NCI-H748 treated with DMSO at 0.1 percent for 48 hours (cell line): ENCODE measurements around the gene VWA3A.
"Not testable (repeated sequence)": the region's sequence is repeated elsewhere in the genome, so short reads cannot be mapped to it uniquely, and the experiment has no call there.

Source experiments
- DNase-seq: peaks from one replicate; lab custom pipeline; 2025; lab: John Stamatoyannopoulos, UW

VWA3A gene

DNA sequence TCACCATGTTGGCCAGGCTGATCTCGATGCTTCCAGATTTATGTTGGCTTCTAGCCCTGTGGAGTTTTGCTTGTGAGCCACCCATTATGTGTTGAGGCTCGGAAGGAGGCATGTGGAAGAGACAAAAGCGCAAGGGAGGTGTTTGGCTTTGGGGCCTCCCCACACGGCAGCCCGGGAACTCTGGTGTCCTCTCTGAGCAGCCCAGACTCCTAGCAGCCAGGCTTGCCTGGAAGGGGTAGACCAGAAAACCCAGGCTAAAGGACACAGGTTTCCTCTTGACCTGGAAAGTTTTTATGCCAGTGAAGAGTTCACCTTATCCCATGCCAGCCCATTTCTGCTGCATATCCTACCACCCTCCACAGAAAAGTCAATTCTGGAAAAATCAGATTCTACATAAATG is 91.0 kb downstream of the VWA3A start:
- no peak for DNase-seq

DNA sequence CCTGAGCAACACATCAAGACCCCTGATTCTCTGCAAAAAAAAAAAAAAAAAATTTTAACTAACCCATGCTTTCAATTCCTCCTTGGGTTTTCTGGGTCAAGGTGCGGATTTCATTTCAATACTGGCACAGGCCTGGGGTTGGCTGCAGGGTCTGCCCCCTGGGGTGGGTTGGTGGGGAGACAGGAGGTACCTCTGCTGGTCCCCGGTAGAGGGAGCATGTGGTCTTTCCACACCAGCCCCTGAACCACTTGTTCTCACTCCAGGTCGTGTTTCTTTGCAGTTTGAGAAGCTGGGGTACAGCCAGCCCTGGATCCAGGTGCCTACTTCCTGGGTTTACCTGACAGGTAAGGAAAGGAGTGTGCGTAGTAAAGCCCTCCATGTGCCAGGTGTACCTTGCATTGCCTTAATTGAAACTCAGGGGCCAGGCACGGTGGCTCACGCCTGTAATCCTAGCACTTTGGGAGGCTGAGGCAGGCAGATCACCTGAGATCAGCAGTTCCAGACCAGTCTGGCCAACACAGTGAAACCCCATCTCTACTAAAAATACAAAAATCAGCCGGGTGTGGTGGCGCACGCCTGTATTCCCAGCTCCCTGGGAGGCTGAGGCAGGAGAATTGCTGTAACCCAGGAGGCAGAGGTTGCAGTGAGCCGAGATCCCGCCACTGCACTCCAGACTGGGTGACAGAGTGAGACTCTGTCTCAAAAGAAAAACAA is 91.7 kb downstream of the VWA3A start:
- no peak for DNase-seq

DNA sequence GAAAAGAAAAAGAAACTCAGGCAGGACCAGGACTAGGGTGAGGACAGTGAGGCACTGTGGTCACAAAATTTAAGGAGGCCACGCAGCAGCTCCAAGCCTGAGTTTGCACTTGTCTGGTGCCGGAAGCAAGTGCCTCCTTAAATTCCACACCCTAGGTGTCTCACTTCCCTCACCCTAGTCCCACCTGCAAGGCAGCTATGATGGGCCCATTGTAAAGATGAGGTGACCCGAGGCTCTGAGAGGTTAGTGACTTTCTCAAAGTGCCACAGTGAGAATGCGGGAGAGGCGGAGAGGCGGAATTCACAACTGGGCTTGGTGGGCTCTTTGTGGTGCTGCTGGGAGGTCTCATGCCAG is 92.3 kb downstream of the VWA3A start:
- DNase-seq = no peak

DNA sequence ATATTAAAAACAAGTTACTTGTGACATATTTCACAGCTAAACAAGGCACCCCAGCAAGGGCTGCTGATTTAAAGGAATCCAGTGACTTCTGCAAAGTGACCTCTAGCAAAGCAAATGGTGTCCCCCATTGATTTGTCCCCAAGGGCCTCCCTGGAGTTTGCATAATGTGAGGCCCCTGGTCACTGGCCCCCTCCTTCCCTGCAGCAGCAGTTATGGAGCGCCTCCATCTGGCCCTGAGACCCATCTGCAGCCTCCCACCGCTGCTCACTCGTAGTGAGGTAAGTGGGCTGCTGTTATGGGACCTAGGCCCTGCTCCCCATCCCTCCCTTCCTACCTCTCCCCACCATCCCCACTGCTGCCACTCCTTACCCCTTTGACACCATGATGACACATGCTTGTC is 94.2 kb downstream of the VWA3A start:
- no peak for DNase-seq

DNA sequence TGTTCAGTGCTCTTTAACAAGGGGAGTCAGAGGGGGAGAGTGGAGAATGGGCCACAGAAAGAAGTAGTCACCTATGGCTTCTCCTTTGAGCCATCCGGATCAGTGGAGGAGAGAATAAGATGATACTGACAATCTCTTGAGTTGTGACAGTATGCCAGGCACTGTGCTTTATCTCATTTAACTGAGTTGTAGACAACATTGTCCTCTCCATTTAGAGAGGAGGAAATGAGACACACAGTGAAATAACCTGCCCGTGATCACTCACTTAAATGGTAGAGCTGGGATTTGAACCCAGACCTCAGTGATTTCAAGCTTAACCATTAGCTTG is 95.9 kb downstream of the VWA3A start:
- no peak for DNase-seq

DNA sequence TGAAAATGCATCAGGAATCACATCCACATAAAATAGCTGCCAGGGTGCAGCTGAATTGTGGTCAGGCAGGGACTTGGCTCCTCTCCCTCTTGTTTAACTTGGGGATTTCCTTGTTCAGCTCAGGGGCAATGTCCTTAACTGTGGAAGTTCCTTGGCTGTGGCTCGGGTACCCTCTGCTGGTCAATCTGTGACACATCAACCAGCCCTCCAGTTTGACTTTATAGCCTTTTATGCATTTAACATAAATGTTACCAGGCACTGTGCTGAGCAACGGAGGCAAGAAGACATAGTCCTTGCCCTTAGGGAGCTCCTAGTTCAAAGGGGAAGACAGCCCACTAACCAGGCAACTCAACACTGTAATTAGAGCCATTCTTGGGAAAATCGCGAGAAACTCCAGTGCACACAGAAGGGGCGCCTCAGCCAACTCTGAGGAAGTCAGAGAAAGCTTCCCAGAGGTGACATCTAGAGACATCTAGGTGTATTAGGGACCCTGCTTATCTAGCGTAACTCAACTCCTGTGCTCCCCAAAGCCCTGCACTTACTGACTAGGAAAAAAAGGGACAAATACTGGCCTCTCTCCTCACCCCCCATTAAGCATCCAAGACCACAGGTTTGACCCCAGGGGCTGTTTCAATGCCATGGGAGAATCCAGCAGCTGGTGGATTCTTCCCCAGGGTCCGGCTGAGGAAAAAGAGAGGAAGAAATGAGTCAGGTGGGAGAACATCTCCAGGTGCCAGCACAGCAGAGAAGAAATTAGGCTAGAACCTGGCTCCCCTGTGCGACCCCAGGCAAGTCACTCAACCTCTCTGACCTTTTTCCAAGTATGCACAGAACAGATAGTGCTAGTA is 96.5 kb downstream of the VWA3A start:
- peak; percentile 29 for DNase-seq

DNA sequence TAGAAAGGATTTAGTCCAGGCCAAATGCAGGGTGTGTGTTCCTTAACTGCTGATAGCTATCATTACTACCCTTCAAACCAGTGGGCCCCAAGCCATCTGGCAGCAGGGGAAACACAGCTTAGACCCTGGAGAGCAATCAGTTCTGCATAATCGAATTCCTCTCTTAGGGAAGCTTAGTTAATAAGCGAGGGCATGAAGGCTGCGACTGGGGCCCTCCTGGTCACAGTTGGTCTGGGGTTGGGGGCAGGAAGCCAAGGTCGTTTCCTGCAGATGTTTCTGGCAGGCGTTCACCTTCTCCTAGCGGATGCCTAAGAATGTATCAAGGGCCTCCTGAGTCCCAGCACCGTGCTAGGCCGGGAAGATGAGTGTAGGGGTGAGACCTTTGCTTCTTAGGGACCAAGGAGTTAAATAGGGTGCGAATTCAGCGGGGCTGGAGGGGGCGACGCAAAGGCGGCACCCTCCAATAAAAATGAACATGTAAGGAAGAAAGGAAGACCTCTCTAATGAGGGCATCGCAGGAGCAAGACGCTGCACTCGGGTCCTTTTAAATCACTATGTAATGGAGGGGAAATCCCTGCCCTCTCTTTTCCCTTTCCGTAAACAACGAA is 97.2 kb downstream of the VWA3A start:
- DNase-seq = no peak

DNA sequence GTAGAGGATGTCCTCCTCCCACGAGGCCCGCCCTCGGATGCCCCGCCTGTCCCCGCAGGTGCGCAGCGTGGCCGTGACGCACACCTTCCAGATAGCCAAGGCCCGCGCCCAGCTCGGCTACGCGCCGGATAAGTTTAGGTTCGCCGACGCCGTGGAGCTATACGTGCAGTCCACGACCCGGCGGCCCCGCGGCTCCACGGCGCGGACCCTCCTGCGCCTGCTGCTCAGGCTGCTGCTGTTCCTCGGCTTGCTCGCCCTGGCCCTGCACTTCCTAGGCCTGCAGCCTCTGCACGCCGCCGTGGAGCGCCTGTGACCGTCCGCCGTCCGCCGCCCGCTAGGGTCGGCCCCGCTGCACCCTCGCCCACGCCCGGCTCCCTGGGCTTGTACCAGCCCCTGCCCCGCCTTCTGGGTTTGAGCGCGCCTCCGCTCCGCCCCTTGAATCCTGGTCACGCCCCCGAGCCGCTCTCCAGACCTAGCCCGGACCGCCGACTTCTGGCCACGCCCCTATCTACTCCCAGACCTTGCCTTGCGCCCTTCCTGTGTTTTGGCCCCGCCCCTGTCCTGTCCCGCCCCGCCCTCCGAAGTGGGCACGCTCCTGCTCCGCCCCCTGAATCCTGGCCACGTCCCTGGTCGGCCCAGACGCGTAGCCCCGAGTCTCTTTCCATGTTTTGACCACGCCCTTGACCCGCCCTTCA is 97.9 kb downstream of the VWA3A start:
- DNase-seq = peak; percentile 99

DNA sequence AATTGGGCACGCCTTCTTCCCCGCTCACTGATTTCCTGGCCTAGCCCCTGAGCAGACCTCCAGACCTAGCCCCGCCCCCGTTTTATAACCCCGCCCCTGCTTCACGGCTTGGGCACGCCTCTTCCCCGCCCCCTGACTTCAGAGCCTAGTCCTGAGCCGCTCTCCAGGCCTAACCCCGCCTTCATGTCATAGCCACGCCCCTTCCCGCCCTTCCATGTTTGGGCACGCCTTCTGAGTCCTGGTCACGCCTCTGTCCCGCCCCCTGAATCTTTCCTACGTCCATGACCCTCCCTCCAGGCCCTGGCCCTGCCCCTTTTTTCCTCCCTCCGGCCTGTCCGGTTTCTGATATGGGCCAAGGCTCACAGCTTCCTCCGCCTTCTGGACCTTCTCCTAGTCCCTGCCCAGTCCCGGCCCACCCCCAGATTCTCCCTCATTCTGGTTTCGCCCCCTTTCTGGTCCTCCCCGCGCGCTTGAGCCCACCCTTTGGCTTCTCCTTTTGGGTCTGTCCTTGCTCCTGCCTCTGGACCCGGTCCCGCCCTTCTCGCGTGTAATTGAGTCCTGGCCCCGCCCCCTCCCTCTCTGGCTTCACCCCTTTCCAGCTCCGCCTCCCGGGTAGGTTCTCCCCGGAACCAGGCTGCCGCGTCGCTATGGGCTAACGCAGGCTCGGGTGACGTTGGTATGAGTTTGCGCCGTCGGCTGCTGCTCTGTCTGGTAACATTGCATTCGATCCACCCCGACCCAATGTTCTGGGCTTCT is 98.6 kb downstream of the VWA3A start:
- peak; percentile 99 for DNase-seq

DNA sequence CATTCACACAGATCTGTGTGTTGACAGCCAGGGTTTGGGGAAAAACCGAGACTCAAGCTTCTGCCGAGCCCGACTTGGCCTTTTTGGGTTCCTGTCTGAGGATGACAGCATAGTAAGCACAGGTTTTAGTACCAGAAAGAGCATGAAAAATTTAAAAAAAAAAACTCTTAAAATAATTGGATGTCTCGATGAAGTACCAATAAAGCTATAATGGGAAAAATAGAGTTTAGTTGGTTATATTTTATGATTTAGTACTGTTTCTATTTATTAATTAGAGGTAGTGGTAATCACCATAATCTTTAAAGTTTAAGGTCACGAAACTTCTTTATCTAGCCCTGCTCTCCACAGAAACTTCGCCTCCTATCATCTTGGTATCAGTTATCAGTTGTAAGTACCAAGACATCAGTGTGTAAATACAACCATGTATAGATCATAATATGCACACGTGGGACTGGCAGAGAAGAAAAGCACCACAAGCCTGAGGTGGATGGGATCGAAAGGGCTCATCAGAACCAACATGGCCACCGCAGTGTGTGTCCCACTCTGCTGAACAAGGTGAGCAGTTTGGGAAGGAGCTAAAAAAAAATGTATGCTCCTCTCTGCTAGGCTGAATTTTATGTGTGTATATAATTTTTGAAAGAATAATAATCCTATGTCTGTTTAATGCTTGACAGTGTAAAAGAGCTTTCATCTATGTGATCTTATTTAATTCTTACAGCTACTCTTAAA is 99.4 kb downstream of the VWA3A start:
- DNase-seq = no peak

DNA sequence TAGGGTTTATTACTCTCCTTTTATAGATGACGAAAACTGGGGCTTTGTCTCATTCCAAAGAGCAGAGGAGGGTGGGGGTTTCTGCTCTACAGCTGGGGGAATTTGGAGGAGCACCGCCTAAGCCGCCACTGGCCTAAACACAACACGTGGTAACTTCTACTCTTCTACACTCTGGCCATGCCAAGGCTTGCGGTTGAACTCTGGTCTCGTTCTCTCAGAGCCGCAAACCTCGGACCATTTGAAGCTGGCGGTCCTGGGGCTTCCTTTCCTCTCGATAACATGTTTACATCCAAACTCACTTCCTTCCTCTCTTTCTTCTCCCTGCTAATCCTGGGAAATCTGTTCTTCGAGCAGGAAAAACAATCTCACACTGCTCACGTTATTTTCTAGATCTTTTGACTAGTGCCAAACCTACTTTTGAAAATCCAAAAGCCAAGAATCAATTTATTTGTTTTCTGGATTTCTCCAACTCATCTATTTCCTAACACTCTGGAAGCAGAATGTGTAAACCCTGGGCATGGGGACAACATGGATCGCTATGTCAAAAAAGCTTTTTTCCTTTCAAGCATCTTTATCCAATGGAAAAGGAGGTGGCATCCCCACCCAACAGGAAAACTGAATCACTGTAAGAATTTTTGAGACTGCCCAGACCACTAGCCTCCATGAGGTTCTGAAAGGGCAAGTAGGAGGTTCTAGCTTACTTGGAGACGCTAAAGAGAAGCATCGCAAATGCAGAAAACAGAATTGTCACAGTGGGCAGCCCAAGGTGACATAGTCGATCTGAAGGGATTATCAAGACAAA is 100.1 kb downstream of the VWA3A start:
- DNase-seq = peak; percentile 21

DNA sequence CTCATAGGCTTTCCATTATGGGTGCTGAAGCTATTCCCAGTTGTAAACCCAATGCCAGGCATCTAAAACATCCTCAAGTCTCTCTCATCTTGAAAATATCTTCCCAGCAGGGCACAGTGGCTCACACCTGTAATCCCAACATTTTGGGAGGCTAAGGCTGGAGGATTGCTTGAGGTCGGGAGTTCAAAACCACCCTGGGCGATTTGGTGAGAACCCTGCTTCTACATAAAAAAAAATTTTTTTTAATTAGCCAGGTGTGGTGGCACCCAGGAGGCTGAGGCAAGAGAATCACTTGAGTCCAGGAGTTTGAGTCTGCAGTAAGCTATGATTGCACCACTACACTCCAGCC is 100.7 kb downstream of the VWA3A start:
- DNase-seq = no peak

DNA sequence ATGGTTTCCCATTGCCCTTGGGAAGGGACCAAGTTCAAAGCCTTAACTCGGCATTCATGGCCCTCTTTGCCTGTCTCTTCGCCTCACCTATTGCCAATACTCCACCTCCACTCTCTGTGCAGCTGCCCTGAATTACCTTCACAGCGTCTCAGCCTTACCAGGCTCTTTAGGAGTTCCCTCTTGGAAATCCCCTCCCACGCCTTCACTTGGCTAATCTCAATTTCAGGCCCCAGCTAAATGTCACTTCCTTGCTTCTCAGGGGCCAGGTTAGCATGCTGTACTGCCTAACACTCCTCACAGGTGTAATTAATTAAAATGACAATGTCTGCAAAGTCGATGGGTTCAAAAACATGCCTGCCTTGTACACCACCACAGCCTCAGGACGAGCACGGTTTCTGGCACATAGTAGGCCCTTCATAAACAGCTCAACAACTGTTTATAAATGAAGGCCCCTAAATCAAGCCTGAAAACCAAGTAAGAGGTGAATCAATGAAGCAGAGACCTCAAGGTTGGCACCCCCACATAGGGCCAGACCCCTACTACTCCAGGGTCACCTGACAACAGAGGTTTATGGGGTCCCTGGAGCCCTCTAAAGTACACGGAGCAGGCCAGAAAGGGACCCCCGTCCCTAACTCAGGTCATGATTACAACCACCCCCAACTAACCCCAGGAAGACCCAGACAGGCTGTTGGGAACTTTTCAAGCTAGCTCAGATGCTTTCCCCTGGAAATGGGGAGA is 102.5 kb downstream of the VWA3A start:
- no peak for DNase-seq

DNA sequence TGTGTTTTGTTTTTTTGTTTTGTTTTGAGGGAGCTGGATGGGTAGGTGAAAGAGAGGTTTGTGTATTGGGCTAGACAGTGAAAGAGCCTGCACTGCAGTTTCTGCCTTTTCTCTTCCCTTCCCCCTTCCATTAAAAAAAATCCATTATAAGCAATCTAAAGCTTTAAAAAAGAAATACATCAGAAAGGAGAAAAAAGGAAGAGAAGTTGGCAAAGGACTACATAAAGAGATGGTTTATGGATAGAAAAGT is 103.0 kb downstream of the VWA3A start:
- no peak for DNase-seq

DNA sequence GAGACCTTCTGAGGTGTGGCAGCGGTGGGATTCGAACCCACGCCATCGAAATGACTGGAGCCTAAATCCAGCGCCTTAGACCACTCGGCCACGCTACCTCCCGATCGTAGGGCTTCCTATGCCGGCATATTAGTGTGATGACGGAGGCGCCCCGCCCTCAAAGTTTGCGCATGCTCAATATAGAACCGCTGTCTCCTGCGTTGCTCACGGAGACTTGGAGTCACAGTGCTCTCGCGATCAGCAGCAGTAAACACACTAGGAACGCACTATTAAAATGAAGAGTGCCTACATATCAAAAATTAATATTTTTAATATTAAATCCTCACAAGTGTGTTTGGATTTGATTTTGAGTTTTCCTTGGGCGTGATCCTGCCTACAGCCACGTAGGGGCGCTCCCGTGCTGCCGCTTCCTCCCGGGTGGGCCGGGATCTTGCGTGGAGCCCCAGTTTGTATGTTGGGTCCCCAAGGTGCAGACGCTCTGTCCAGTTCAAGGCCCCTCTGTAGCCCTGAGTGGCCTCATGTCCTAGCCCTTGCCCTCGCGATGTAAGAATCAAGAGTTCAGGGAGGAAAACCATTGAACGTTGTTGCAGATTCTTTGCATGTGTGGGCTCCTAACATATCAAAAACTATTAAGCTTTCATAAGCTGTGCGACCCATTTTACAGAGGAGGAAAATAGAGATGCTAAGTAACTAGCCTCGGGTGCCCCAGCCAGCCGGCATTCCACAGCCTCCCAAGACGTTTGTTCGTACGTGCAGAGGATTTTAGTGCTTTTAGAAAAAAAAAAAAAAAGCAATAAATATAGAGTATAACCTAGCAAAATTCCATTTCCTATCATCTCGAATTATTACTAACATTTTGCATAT is 103.6 kb downstream of the VWA3A start:
- DNase-seq = peak; percentile 63

DNA sequence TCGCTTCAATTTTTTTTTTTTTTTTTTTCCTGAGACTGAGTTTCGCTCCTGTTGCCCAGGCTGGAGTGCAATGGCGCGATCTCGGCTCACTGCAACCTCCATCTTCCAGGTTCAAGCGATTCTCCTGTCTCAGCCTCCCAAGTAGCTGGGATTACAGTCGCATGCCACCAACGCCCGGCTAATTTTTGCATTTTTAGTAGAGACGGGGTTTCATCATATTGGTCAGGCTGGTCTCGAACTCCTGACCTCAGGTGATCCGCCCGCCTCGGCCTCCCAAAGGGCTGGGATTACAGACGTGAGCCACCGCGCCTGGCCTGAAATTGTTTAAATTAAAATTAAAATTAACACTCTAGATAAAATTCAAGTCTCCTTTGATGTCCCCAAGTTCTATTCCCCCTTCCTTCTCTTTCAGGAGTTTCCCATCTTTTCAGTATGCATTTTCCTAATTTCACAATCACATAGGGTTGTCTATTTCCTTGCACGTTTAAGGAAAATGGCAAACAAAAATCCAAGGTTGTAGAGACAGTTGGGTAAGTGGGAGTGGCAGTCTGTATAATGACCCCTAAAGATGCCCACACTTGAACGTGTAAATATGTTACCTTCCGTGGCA is 104.3 kb downstream of the VWA3A start:
- DNase-seq = not testable (repeated sequence)

DNA sequence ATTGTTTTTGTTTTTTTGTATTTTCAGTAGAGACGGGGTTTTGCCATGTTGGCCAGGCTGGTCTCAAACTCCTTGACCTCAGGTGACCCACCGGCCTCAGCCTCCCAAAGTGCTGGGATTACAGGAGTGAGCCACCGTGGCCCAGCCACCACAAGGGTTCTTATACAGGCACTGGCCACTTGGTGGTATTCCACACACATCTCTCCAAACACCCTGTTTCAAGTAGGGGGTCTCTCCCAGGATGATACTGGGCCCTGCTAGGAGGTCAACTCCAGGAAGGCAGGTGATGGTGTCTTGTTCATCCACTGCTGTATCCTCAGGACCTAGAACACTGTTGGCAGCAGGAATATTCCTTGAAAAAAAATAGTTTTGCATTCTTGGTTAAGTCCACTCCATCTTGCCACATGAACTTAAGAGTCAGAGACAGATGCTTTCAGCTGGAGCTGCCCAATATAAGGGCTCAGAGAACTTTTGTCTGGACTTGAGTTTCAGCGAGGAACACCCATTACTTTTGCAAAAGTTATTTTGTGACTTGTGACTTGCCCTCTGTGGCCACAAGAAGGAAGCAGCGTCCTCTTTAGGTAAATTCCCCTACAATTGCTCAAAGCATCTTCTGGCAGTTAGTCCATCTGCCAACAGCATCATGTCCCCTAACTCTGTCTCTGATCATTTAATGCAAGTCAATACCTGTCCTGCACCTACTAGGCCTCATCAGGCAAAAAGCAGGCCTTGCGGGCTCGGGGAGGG is 106.4 kb downstream of the VWA3A start:
- no peak for DNase-seq

DNA sequence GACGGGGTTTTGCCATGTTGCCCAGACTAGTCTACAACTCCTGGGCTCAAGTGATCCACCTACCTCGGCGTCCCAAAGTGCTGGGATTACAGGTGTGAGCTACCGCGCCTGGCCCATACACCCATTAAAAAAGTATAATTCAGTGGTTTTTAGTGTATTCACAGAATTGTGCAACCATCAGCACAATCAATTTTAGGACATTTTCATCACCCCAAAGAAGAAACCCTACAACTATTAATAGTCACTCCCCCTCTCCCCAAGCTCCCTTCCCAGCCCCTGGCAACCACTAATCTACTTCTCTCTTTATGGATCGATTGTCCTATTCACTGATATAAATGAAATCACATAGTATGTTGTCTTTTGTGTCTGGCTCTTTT is 109.9 kb downstream of the VWA3A start:
- DNase-seq = no peak
